ENCODE measurements around the gene ORAI1. TPM values are rescaled to one million over a fixed set of nuclear protein-coding genes. Genes with fewer than 3 reads are reported as not detected.
A peak's percentile ranks its signal among the peaks of the same experiment; 100 is the strongest.

The ORAI1 gene
- polyA plus RNA-seq, 1 of the 3 experiments (the other 2 are of a cell fraction): 16.6 TPM

- WGBS (ENCODE audit: low lambda C conversion rate): 21% methylated on average over 17 of the region's 17 CpGs
- Histone ChIP-seq H3K9me2 (no peaks in the 10 kb centered on the region), H3K4me3 (ENCODE audit: low read depth in 2 of 2, low read length in 1 of 2) (peak overlapping the region; percentile 64 to 87), H3K36me3 (replicated peaks in 1 of 2; ENCODE audit: control insufficient read depth in 1 of 2, insufficient read depth in 2 of 2, low read length in 1 of 2) (no peaks in the 10 kb centered on the region), H3K27ac (ENCODE audit: low read depth in 2 of 2, low read length in 1 of 2) (peak overlapping the region; percentile 90 to 98), H3K79me2 (ENCODE audit: insufficient read depth) (peaks cover 13% of the 10 kb centered on the region), H2AFZ (ENCODE audit: low read depth) (peak overlapping the region; percentile 93), H4K20me1 (ENCODE audit: insufficient read depth) (no peaks in the 10 kb centered on the region), H3K9me3 (no peaks in the 10 kb centered on the region), H3K4me1 (ENCODE audit: control insufficient read depth in 1 of 2, insufficient read depth in 2 of 2, low read depth in 1 of 2, low read length in 1 of 2) (peaks cover 22 to 25% of the 10 kb centered on the region in 2 experiments; a peak in 3 of 4 replicates), H3K27me3 (ENCODE audit: insufficient read depth) (no peaks in the 10 kb centered on the region), H3F3A (replicated peaks; ENCODE audit: insufficient read depth) (peaks cover 41% of the 10 kb centered on the region), H3K4me2 (peak overlapping the region; percentile 96), H3K9ac (peak overlapping the region; percentile 91)
- CTCF ChIA-PET: interaction anchor here (0.8 to 4.6 kb wide), 12 partner anchors 16 to 150 kb away, joined by 3 to 29 read pairs (median 4); partner anchors contain the start of gene ORAI1
- POLR2A ChIA-PET: no interaction called here
- DNase-seq: peak; percentile 79
- TF ChIP-seq RFX5 (IDR thresholded peaks at IDR 0.05; ENCODE audit: low read length) (no peak), CHD2 (IDR thresholded peaks at IDR 0.05; ENCODE audit: low read length, partially characterized antibody) (no peak), REST (IDR thresholded peaks at IDR 0.05; ENCODE audit: low read depth, low read length) (no peak), GATA2 (CRISPR knock-in tag; IDR thresholded peaks at IDR 0.05) (no peak), USF2 (IDR thresholded peaks at IDR 0.05; ENCODE audit: borderline replicate concordance, low read depth, low read length) (0 out of 2 replicates have a peak, but pooled peaks have one; percentile 47), CTCF (IDR thresholded peaks at IDR 0.05) (peak; percentile 43), MXI1 (IDR thresholded peaks at IDR 0.05; ENCODE audit: low read depth, low read length) (peak; percentile 84; the same call in 1 of the 2 replicates), YY1 (IDR thresholded peaks at IDR 0.05; ENCODE audit: low read depth) (no peak; the same call in 1 of the 2 replicates), PBX3 (IDR thresholded peaks at IDR 0.05) (no peak), EP300 (IDR thresholded peaks at IDR 0.05; ENCODE audit: borderline replicate concordance in 1 of 2, low read depth in 1 of 2, low read length in 1 of 2) (no peak), SMC3 (IDR thresholded peaks at IDR 0.05; ENCODE audit: low read depth, low read length) (no peak), ELF1 (IDR thresholded peaks at IDR 0.05) (no peak), JUND (IDR thresholded peaks at IDR 0.05) (no peak), IRF3 (IDR thresholded peaks at IDR 0.05; ENCODE audit: low read depth, low read length) (no peak), MAX (IDR thresholded peaks at IDR 0.05; ENCODE audit: low read depth) (peak; percentile 82), ZBTB33 (IDR thresholded peaks at IDR 0.05; ENCODE audit: borderline replicate concordance, low read depth) (no peak), FOXJ3 (CRISPR knock-in tag; IDR thresholded peaks at IDR 0.05) (no peak), NFIC (IDR thresholded peaks at IDR 0.05; ENCODE audit: borderline replicate concordance) (no peak), NRF1 (IDR thresholded peaks at IDR 0.05; ENCODE audit: low read depth, low read length) (no peak), SIN3A (IDR thresholded peaks at IDR 0.05; ENCODE audit: borderline replicate concordance, low read depth, low read length) (no peak)
Measured at GRCh38 chr12:121581686-121582429, 44.5 kb upstream of the ORAI1 start.
